Panc1 (cell line): ENCODE data around the gene MSRB1.

ENCODE experiments used
- CTCF ChIP-seq: fragments of 450-650 bp; IDR thresholded peaks from 2 replicates; pipeline ENCODE4 v1.5.1; 2017; ENCODE audit warnings: mild to moderate bottlenecking
- SIN3A ChIP-seq: IDR thresholded peaks from 2 replicates; pipeline ENCODE4 v1.6.1; 2012; ENCODE audit warnings: low read depth, mild to moderate bottlenecking, low read length, moderate library complexity, borderline replicate concordance; ENCODE audit not compliant: insufficient read depth

- no peak for TF ChIP-seq SIN3A
- no peak for TF ChIP-seq CTCF
Measured at GRCh38 chr16:1989209-1990100, 46.5 kb upstream of the MSRB1 start, which contains the start of gene SYNGR3.
